T-helper 1 cell treated with Interleukin-12 subunit alpha and Interleukin-12 subunit beta and Interleukin-4 antibody, amounts not matched to agents 30 μg/mL and 1 μg/mL, for 36 hours (primary cell): ENCODE data around the gene CENPVL1.

ENCODE experiments used
- H3K27ac Mint-ChIP-seq: one replicate; pipeline ENCODE4 v1.8.0; 2021; ENCODE audit warnings: mild to moderate bottlenecking, mixed read lengths
- H3K27me3 Mint-ChIP-seq: one replicate; pipeline ENCODE4 v1.8.0; 2021; ENCODE audit warnings: low read depth, mixed read lengths
- H3K36me3 Mint-ChIP-seq: one replicate; pipeline ENCODE4 v1.8.0; 2021; ENCODE audit warnings: low read depth, mixed read lengths
- H3K4me1 Mint-ChIP-seq: one replicate; pipeline ENCODE4 v1.8.0; 2021; ENCODE audit warnings: low read depth, mixed read lengths
- H3K4me3 Mint-ChIP-seq: one replicate; pipeline ENCODE4 v1.8.0; 2021; ENCODE audit warnings: mild to moderate bottlenecking, moderate library complexity, mixed read lengths
- H3K9me3 Mint-ChIP-seq: one replicate; pipeline ENCODE4 v1.8.0; 2021; ENCODE audit warnings: mixed read lengths

Gene CENPVL1

DNA sequence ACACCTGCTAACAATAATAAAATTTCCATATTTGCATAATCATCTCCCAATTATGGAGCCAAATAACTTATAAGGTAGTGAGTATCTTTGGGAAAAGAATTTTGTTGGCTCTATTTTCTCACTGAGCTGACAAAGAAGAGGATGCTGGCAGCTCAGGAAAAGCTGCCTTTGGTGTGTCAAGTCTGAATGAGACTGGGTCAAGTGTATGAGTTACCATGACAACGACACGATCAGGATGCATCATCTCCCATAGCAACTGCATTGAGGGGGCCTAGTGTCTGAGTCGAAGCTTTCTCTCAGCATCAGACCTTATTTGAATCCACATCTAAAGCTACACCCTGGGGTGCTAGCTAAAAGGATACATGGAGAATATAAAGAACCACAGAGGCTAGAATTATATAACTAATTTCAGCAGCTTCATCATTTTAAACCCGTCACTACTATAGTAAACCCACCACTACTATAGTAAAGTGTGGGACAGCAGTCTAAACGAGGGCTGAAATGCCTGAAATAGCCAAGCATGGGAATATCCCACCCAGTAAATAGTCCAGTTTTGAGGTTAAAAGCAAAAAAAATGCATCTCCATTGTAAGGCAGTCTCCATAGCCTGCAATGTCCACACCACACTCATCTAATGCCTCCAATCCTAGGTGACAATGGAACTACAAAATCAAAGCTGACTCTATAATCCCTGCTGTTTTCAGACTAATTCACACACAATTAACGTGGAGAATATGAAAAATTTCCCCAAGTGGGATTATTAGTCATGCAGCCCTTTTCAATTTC is 48.9 kb downstream of the CENPVL1 start:
- Mint-ChIP-seq H3K9me3 (no peaks in the 10 kb centered on the region), H3K27me3 (peaks cover 4% of the 10 kb centered on the region), H3K36me3 (no peaks in the 10 kb centered on the region), H3K4me3 (no peak overlapping the region), H3K27ac (no peak overlapping the region), H3K4me1 (no peaks in the 10 kb centered on the region)

DNA sequence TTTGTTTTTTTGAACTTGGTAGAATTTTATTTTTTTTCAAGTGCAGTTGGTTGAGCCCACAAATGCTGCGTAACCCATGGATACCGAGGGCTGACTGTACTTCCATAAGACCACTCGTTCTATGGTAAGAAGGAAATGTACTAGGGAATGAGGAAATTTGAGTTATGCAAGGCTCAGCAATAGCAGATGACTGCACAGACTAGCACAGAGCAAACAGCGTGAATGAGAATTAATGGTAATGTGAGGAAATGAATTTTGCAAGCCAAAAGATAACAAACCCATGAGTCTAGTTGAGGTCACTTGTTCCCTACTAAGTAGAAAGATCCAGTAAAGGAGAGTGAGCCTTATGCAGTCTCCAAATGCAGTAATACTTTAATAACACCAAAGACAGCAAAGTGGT is 50.3 kb downstream of the CENPVL1 start:
- Mint-ChIP-seq H3K4me1 (no peaks in the 10 kb centered on the region), H3K9me3 (no peaks in the 10 kb centered on the region), H3K27me3 (peaks cover 1% of the 10 kb centered on the region), H3K36me3 (no peaks in the 10 kb centered on the region), H3K4me3 (no peak overlapping the region), H3K27ac (no peak overlapping the region)
